ENCODE data around the gene CCL27. TPM values are rescaled to one million over a fixed set of nuclear protein-coding genes. Genes with fewer than 3 reads are reported as not detected.
A peak's percentile ranks its signal among the peaks of the same experiment; 100 is the strongest.

Gene CCL27
- total RNA-seq, 1 experiment from 2014 or later: 0.95 TPM

- Histone ChIP-seq H3K36me3 (ENCODE audit: control insufficient read depth, insufficient read depth, low read length) (no peaks in the 10 kb centered on the region), H3K27ac (ENCODE audit: low read length) (peak overlapping the region; percentile 97), H3K4me3 (ENCODE audit: low read depth in 2 of 2, low read length in 2 of 2) (peak overlapping the region; percentile 94 to 98), H3K4me1 (ENCODE audit: control insufficient read depth, insufficient read depth, low read length) (peaks cover 8% of the 10 kb centered on the region; the same call in 1 of the 2 replicates), H3K9me3 (ENCODE audit: control insufficient read depth, insufficient read depth, low read depth, low read length) (no peaks in the 10 kb centered on the region), H3K27me3 (ENCODE audit: control insufficient read depth, insufficient read depth, low read length) (no peaks in the 10 kb centered on the region)
- intact Hi-C loops (cut with micrococcal nuclease; ENCODE audit: unreplicated experiment): no loop called here
- POLR2A ChIA-PET: interaction anchor here (0.6 to 0.8 kb wide), 4 partner anchors 28 to 513 kb away, joined by 3 to 9 read pairs (median 4); partner anchors contain the start of gene SIGMAR1
- BruUV-seq (replicated peaks): TSS peak; percentile 95
- peak; percentile 67 for DNase-seq (ENCODE audit: low read depth, low spot score)
- CTCF ChIA-PET: interaction anchor here (0.6 to 2.5 kb wide), 8 partner anchors 10 to 102 kb away, joined by 3 to 11 read pairs (median 4); partner anchors contain the start of gene GALT
- in situ Hi-C loops (cut with HindIII; ENCODE audit: low pct_unique_long_range_greater_than_20kb, low sequenced_read_pairs): no loop called here
- TF ChIP-seq POLR2AphosphoS5 (IDR thresholded peaks at IDR 0.05; ENCODE audit: low read depth, low read length): peak; percentile 89
- no peak for TF ChIP-seq TCF7L2 (IDR thresholded peaks at IDR 0.05; ENCODE audit: low read depth, low read length)
- no peak for TF ChIP-seq REST (IDR thresholded peaks at IDR 0.05; ENCODE audit: insufficient read depth in 1 of 2, low read depth in 2 of 2, low read length in 1 of 2)
- no peak for TF ChIP-seq CTCF (IDR thresholded peaks at IDR 0.05)
- peak; percentile 37; the same call in 1 of the 2 replicates for TF ChIP-seq SIN3A (IDR thresholded peaks at IDR 0.05; ENCODE audit: borderline replicate concordance, insufficient read depth, low read depth, low read length)
- ATAC-seq: peak; percentile 91
Observed at GRCh38 chr9:34665381-34666250, 3.2 kb upstream of the CCL27 start.

- no peaks in the 10 kb centered on the region for H3K36me3 ChIP-seq (ENCODE audit: control insufficient read depth, insufficient read depth, low read length)
- in situ Hi-C loops (cut with HindIII; ENCODE audit: low pct_unique_long_range_greater_than_20kb, low sequenced_read_pairs) (no loop called here), intact Hi-C loops (cut with micrococcal nuclease; ENCODE audit: unreplicated experiment) (no loop called here)
- POLR2A ChIA-PET: interaction anchor here (0.6 to 0.8 kb wide), 3 partner anchors 28 to 514 kb away, joined by 3 to 5 read pairs (median 3); partner anchors contain the start of gene SIGMAR1
- no TSS peak for BruUV-seq (replicated peaks)
- CTCF ChIA-PET: interaction anchor here (0.6 to 2.5 kb wide), 8 partner anchors 9 to 101 kb away, joined by 3 to 11 read pairs (median 4); partner anchors contain the start of gene GALT
- no peak for TF ChIP-seq POLR2AphosphoS5 (IDR thresholded peaks at IDR 0.05; ENCODE audit: low read depth, low read length)
- TF ChIP-seq SIN3A (IDR thresholded peaks at IDR 0.05; ENCODE audit: borderline replicate concordance, insufficient read depth, low read depth, low read length): peak; percentile 47; the same call in 1 of the 2 replicates
- peaks cover 8% of the 10 kb centered on the region; the same call in 1 of the 2 replicates for H3K4me1 ChIP-seq (ENCODE audit: control insufficient read depth, insufficient read depth, low read length)
- H3K27me3 ChIP-seq (ENCODE audit: control insufficient read depth, insufficient read depth, low read length): no peaks in the 10 kb centered on the region
- H3K9me3 ChIP-seq (ENCODE audit: control insufficient read depth, insufficient read depth, low read depth, low read length): no peaks in the 10 kb centered on the region
- no peak for DNase-seq (ENCODE audit: low read depth, low spot score)
- peak overlapping the region; percentile 70 for H3K27ac ChIP-seq (ENCODE audit: low read length)
- ATAC-seq: peak; percentile 40
- H3K4me3 ChIP-seq (ENCODE audit: low read depth in 2 of 2, low read length in 2 of 2): peak overlapping the region; percentile 65 to 94
Observed at GRCh38 chr9:34665067-34665380, 2.6 kb upstream of the CCL27 start.

Data from Panc1 (cell line).